SK-N-SH (cell line): ENCODE data around the gene CSNK1E. TPM values are rescaled to one million over a fixed set of nuclear protein-coding genes. Genes with fewer than 3 reads are reported as not detected.

Experiments used
- CTCF ChIA-PET: fragments of 300-600, 350-600 bp; formaldehyde crosslinking; extraction: SDS; loops from one replicate; lab custom pipeline; 2021; lab: Yijun Ruan, JAX
- POLR2A ChIA-PET: fragments of 350-600 bp; sonication (Branson Sonifier 250); formaldehyde crosslinking; extraction: SDS; loops from one replicate; lab custom pipeline; 2020; ENCODE audit warnings: antibody characterized with exemption, inconsistent platforms; lab: Yijun Ruan, JAX
- DNase-seq: peaks from one replicate; pipeline ENCODE4 v3.0.0; 2012
- H2AFZ ChIP-seq: fragments of 200-600 bp; sonication (generic); 2 replicates; pipeline ENCODE4 v1.8.1; 2016; ENCODE audit warnings: antibody characterized with exemption, mild to moderate bottlenecking, low read depth
- H3F3A ChIP-seq: fragments of 200-600 bp; sonication (generic); replicated peaks from 2 replicates; pipeline ENCODE3; 2016; ENCODE audit warnings: antibody characterized with exemption, mild to moderate bottlenecking; ENCODE audit not compliant: insufficient read depth
- H3K27ac ChIP-seq, 2 experiments: fragments of 200-500 bp in 1 of 2; fragments of 200-600 bp in 1 of 2; sonication (Bioruptor generic) in 1 of 2; sonication (generic), shearing (Covaris generic) in 1 of 2; 2 replicates each; pipeline versions ENCODE4 v1.5.1 to v1.6.1; 2014 to 2016; ENCODE audit warnings: low read depth in 2 of 2, inconsistent platforms in 1 of 2, low read length in 1 of 2, mild to moderate bottlenecking in 1 of 2, mixed read lengths in 1 of 2
- H3K27me3 ChIP-seq: fragments of 200-600 bp; sonication (generic), shearing (Covaris generic); 2 replicates; pipeline ENCODE4 v1.6.1; 2016; ENCODE audit warnings: mixed run types; ENCODE audit not compliant: insufficient read depth
- H3K36me3 ChIP-seq, 2 experiments: fragments of 200-500 bp in 1 of 2; fragments of 200-600 bp in 1 of 2; sonication (Bioruptor generic) in 1 of 2; sonication (generic) in 1 of 2; replicated peaks in 1 of 2; 2 replicates each; pipeline versions ENCODE3 to v1.5.1; 2014 to 2016; ENCODE audit warnings: low read length in 1 of 2, mild to moderate bottlenecking in 1 of 2; ENCODE audit not compliant: insufficient read depth in 2 of 2, control insufficient read depth in 1 of 2
- H3K4me1 ChIP-seq, 2 experiments: fragments of 200-500 bp in 1 of 2; fragments of 200-600 bp in 1 of 2; sonication (Bioruptor generic) in 1 of 2; sonication (generic), shearing (Covaris generic) in 1 of 2; 2 replicates each; pipeline versions ENCODE4 v1.5.1 to v1.6.1; 2014 to 2016; ENCODE audit warnings: low read depth in 1 of 2, low read length in 1 of 2, mixed run types in 1 of 2; ENCODE audit not compliant: insufficient read depth in 2 of 2, control insufficient read depth in 1 of 2
- H3K4me2 ChIP-seq: fragments of 200-600 bp; sonication (generic), shearing (Covaris generic); 2 replicates; pipeline ENCODE4 v1.6.1; 2017; ENCODE audit warnings: mixed run types
- H3K4me3 ChIP-seq, 2 experiments: fragments of 200-500 bp in 1 of 2; fragments of 200-600 bp in 1 of 2; sonication (Bioruptor generic) in 1 of 2; sonication (generic), shearing (Covaris generic) in 1 of 2; 2 replicates each; pipeline versions ENCODE4 v1.5.1 to v1.8.1; 2014 to 2016; ENCODE audit warnings: low read depth in 2 of 2, inconsistent platforms in 1 of 2, low read length in 1 of 2, mild to moderate bottlenecking in 1 of 2, mixed read lengths in 1 of 2, moderate library complexity in 1 of 2
- H3K79me2 ChIP-seq: fragments of 200-600 bp; sonication (generic); 2 replicates; pipeline ENCODE4 v1.8.1; 2017; ENCODE audit warnings: mild to moderate bottlenecking; ENCODE audit not compliant: insufficient read depth
- H3K9ac ChIP-seq: fragments of 200-600 bp; sonication (generic); 2 replicates; pipeline ENCODE4 v1.6.1; 2017; ENCODE audit warnings: mixed run types
- H3K9me2 ChIP-seq: fragments of 200-600 bp; sonication (generic); 2 replicates; pipeline ENCODE4 v1.6.1; 2017; ENCODE audit warnings: mixed run types
- H3K9me3 ChIP-seq: fragments of 200-600 bp; sonication (generic); 2 replicates; pipeline ENCODE4 v1.6.1; 2017; ENCODE audit warnings: mixed run types, mild to moderate bottlenecking, moderate library complexity
- H4K20me1 ChIP-seq: fragments of 200-600 bp; sonication (generic); 2 replicates; pipeline ENCODE4 v1.6.1; 2017; ENCODE audit warnings: mild to moderate bottlenecking, mixed run types; ENCODE audit not compliant: insufficient read depth
- EZH2phosphoT487 ChIP-seq: fragments of 200-600 bp; sonication (generic); IDR thresholded peaks from 2 replicates; pipeline ENCODE4 v1.6.1; 2017; ENCODE audit warnings: low read depth, mixed run types, mild to moderate bottlenecking, antibody characterized with exemption, moderate library complexity, borderline replicate concordance
- FOSL2 ChIP-seq: IDR thresholded peaks from 2 replicates; pipeline ENCODE4 v1.4.0; 2012; ENCODE audit warnings: low read depth, mild to moderate bottlenecking, moderate library complexity, borderline replicate concordance
- FOXJ3 ChIP-seq: sonication (generic); formaldehyde crosslinking; IDR thresholded peaks from 2 replicates; pipeline ENCODE4 v1.5.1; 2020; ENCODE audit warnings: mild to moderate bottlenecking, missing genetic modification reagents
- GATA2 ChIP-seq: sonication (generic); formaldehyde crosslinking; IDR thresholded peaks from 2 replicates; pipeline ENCODE4 v1.5.0; 2020; ENCODE audit warnings: mild to moderate bottlenecking, missing genetic modification reagents
- JUND ChIP-seq: IDR thresholded peaks from 2 replicates; pipeline ENCODE4 v1.4.0; 2012
- PBX3 ChIP-seq: IDR thresholded peaks from 2 replicates; pipeline ENCODE4; 2012
- RAD21 ChIP-seq: IDR thresholded peaks from 2 replicates; pipeline ENCODE4 v1.6.1; 2012; ENCODE audit warnings: mild to moderate bottlenecking, low read length
- REST ChIP-seq: IDR thresholded peaks from 2 replicates; pipeline ENCODE4 v1.6.1; 2012; ENCODE audit warnings: mild to moderate bottlenecking, low read depth, low read length, moderate library complexity
- RFX5 ChIP-seq: IDR thresholded peaks from 2 replicates; pipeline ENCODE4 v1.6.1; 2012; ENCODE audit warnings: mild to moderate bottlenecking, improper control_type of control experiment, low read length
- RXRA ChIP-seq: IDR thresholded peaks from 2 replicates; pipeline ENCODE4 v1.4.0; 2012; ENCODE audit warnings: low read depth, mild to moderate bottlenecking, borderline replicate concordance
- SIN3A ChIP-seq: IDR thresholded peaks from 2 replicates; pipeline ENCODE4 v1.6.1; 2012; ENCODE audit warnings: low read depth, mild to moderate bottlenecking, low read length, moderate library complexity, borderline replicate concordance
- TAF1 ChIP-seq: IDR thresholded peaks from 2 replicates; pipeline ENCODE4 v1.6.1; 2012; ENCODE audit warnings: low read depth, mild to moderate bottlenecking, low read length, moderate library complexity, borderline replicate concordance
- TEAD4 ChIP-seq: IDR thresholded peaks from 2 replicates; pipeline ENCODE4 v1.4.0; 2012; ENCODE audit warnings: mild to moderate bottlenecking, borderline replicate concordance; ENCODE audit not compliant: insufficient read depth
- USF1 ChIP-seq: IDR thresholded peaks from 2 replicates; pipeline ENCODE4 v1.4.0; 2012; ENCODE audit warnings: low read depth, borderline replicate concordance
- YY1 ChIP-seq: IDR thresholded peaks from 2 replicates; pipeline ENCODE4 v1.4.0; 2012; ENCODE audit warnings: low read depth, mild to moderate bottlenecking
- WGBS: methylation state at CpG from one replicate; pipeline ENCODE4 v1.1.6; 2017; ENCODE audit warnings: low lambda C conversion rate; 5-methylcytosine and 5-hydroxymethylcytosine counted together
- polyA plus RNA-seq, 3 experiments: library from polyadenylated mRNA; depleted of rRNA; stranded (reverse); fragments of >200 nt; gene quantifications; 2 replicates each; pipeline ENCODE4 v1.2.3, GENCODE V29; 2012
- TF ChIP-seq, protein P1 (sequence below): fragments of 150-350 bp; IDR thresholded peaks from 2 replicates; pipeline ENCODE4 v1.6.1; 2017; ENCODE audit warnings: antibody characterized with exemption, low read length, low read depth, borderline replicate concordance
- TF ChIP-seq, protein P2 (sequence below): fragments of 150-350 bp; IDR thresholded peaks from 2 replicates; pipeline ENCODE4 v1.6.1; 2016; ENCODE audit warnings: mild to moderate bottlenecking, low read depth, low read length
- TF ChIP-seq, protein P3 (sequence below): IDR thresholded peaks from 2 replicates; pipeline ENCODE4 v1.4.0; 2012; ENCODE audit warnings: low read depth

Gene CSNK1E
- polyA plus RNA-seq, 1 of the 3 experiments (the other 2 are of a cell fraction): 130 TPM

GRCh38 chr22:38295863-38296262 is 21.4 kb downstream of the CSNK1E start:
- H3K9ac ChIP-seq: no peak overlapping the region
- no peaks in the 10 kb centered on the region for H3K27me3 ChIP-seq
- POLR2A ChIA-PET: no interaction called here
- no peak overlapping the region for H3K4me2 ChIP-seq
- TF ChIP-seq PBX3 (no peak), EZH2phosphoT487 (no peak), RXRA (no peak), TEAD4 (no peak), GATA2 (CRISPR knock-in tag) (no peak), SIN3A (no peak), FOXJ3 (CRISPR knock-in tag) (no peak), TAF1 (no peak), JUND (no peak), RAD21 (no peak), REST (no peak), YY1 (no peak), RFX5 (no peak), USF1 (no peak), FOSL2 (no peak)
- TF ChIP-seq, protein P1, sequence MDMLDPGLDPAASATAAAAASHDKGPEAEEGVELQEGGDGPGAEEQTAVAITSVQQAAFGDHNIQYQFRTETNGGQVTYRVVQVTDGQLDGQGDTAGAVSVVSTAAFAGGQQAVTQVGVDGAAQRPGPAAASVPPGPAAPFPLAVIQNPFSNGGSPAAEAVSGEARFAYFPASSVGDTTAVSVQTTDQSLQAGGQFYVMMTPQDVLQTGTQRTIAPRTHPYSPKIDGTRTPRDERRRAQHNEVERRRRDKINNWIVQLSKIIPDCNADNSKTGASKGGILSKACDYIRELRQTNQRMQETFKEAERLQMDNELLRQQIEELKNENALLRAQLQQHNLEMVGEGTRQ: no peak
- TF ChIP-seq, protein P2, sequence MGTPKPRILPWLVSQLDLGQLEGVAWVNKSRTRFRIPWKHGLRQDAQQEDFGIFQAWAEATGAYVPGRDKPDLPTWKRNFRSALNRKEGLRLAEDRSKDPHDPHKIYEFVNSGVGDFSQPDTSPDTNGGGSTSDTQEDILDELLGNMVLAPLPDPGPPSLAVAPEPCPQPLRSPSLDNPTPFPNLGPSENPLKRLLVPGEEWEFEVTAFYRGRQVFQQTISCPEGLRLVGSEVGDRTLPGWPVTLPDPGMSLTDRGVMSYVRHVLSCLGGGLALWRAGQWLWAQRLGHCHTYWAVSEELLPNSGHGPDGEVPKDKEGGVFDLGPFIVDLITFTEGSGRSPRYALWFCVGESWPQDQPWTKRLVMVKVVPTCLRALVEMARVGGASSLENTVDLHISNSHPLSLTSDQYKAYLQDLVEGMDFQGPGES: no peak
- TF ChIP-seq, protein P3, sequence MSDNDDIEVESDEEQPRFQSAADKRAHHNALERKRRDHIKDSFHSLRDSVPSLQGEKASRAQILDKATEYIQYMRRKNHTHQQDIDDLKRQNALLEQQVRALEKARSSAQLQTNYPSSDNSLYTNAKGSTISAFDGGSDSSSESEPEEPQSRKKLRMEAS: no peak
- no peaks in the 10 kb centered on the region for H3F3A ChIP-seq
- H3K9me2 ChIP-seq: no peaks in the 10 kb centered on the region
- DNase-seq: no peak
- H3K4me3 ChIP-seq: no peak overlapping the region
- H3K36me3 ChIP-seq: peaks cover 0 to 29% of the 10 kb centered on the region in 2 experiments
- H3K79me2 ChIP-seq: peaks cover 8% of the 10 kb centered on the region; the same call in 1 of the 2 replicates
- H3K4me1 ChIP-seq: no peaks in the 10 kb centered on the region; a peak in 1 of 4 replicates
- CTCF ChIA-PET: no interaction called here
- no peak overlapping the region for H2AFZ ChIP-seq
- no CpG with 5 or more reads among the region's 9 CpGs for WGBS
- no peaks in the 10 kb centered on the region for H3K9me3 ChIP-seq
- H4K20me1 ChIP-seq: peaks cover 15% of the 10 kb centered on the region; the same call in 1 of the 2 replicates
- no peak overlapping the region for H3K27ac ChIP-seq
